OCI-LY7 (cell line): ENCODE measurements around the gene CYP27C1.

Source experiments
- CTCF ChIP-seq: fragments of 200-600 bp; sonication (generic); conservative IDR thresholded peaks from 2 replicates; pipeline ENCODE4 v1.5.1; 2014; ENCODE audit warnings: mild to moderate bottlenecking, antibody characterized with exemption, low read length, moderate library complexity, mixed read lengths
- EZH2phosphoT487 ChIP-seq: fragments of 200-600 bp; sonication (generic); IDR thresholded peaks from 2 replicates; pipeline ENCODE4 v1.6.1; 2018; ENCODE audit warnings: low read depth, borderline replicate concordance, mild to moderate bottlenecking, mixed run types, antibody characterized with exemption, low read length, moderate library complexity, mixed read lengths

- TF ChIP-seq CTCF (no peak), EZH2phosphoT487 (no peak)
Measured at GRCh38 chr2:127134235-127134634, 85.9 kb downstream of the CYP27C1 start.
